Thyroid gland (tissue), 4 donors: ENCODE results near the gene ASPHD1.

ENCODE experiments used
- POLR2A ChIP-seq, 2 donors: fragments of 450-650 bp; IDR thresholded peaks; one replicate each; pipeline ENCODE4 v1.6.1; 2017; ENCODE audit warnings: antibody characterized with exemption in 2 of 2, mild to moderate bottlenecking in 2 of 2, moderate library complexity in 1 of 2
- TF ChIP-seq, protein P1 (sequence below), 6 experiments: fragments of 200-600 bp in 3 of 6; fragments of 450-650 bp in 3 of 6; sonication (generic) in 3 of 6; IDR thresholded peaks; one replicate each; pipeline ENCODE4 v1.5.1; 2016 to 2019; ENCODE audit warnings: antibody characterized with exemption in 6 of 6, mild to moderate bottlenecking in 2 of 6, inconsistent platforms in 1 of 6, moderate library complexity in 1 of 6

DNA sequence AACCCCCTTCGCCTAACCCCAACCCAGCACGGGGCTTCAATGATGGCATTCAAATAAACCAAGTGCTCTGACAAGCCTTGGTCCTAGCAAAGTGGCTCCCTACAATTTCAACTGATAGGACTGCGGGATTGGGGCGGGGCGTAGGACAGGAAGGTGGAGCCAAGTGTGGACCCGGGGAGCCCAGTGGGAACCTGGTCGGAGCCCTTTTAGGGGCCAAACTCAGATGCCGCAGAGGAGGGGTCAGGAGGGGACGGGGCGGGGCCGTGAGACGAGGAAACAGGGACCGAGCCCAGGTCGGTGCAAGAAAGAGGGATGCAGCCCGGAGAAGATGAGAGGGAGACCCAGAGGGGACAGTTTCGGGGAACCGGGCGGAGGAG, 24.1 kb upstream of the ASPHD1 start:
- TF ChIP-seq, protein P1, sequence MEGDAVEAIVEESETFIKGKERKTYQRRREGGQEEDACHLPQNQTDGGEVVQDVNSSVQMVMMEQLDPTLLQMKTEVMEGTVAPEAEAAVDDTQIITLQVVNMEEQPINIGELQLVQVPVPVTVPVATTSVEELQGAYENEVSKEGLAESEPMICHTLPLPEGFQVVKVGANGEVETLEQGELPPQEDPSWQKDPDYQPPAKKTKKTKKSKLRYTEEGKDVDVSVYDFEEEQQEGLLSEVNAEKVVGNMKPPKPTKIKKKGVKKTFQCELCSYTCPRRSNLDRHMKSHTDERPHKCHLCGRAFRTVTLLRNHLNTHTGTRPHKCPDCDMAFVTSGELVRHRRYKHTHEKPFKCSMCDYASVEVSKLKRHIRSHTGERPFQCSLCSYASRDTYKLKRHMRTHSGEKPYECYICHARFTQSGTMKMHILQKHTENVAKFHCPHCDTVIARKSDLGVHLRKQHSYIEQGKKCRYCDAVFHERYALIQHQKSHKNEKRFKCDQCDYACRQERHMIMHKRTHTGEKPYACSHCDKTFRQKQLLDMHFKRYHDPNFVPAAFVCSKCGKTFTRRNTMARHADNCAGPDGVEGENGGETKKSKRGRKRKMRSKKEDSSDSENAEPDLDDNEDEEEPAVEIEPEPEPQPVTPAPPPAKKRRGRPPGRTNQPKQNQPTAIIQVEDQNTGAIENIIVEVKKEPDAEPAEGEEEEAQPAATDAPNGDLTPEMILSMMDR (IDR thresholded peaks at IDR 0.05) = no peak
- TF ChIP-seq POLR2A (IDR thresholded peaks at IDR 0.05) = no peak
